Tibial artery (tissue), 4 donors: ENCODE measurements around the gene MRC2.

Experiments
- DNase-seq, 2 donors: peaks; one replicate each; pipeline ENCODE4 v3.0.0-alpha.2; 2019
- H3K27ac ChIP-seq, 2 donors: fragments of 200-600 bp; sonication (generic) in 1 of 2; 1 replicate in 1 of 2; 2 replicates in 1 of 2; pipeline ENCODE4 v1.5.1; 2018 to 2019; ENCODE audit warnings: mild to moderate bottlenecking in 1 of 2
- H3K27me3 ChIP-seq, 2 donors: fragments of 200-600 bp; sonication (generic) in 1 of 2; one replicate each; pipeline versions ENCODE4 v1.5.1 to v1.6.0; 2016 to 2019
- H3K36me3 ChIP-seq, 3 donors: fragments of 200-600 bp; sonication (generic) in 2 of 3; one replicate each; pipeline ENCODE4 v1.5.1; 2016 to 2019; ENCODE audit warnings: mild to moderate bottlenecking in 2 of 3
- H3K4me1 ChIP-seq, 4 donors: fragments of 200-600 bp; sonication (generic) in 2 of 4; 1 replicate in 3 of 4; 2 replicates in 1 of 4; pipeline ENCODE4 v1.5.1; 2016 to 2019
- H3K4me3 ChIP-seq, 2 donors: fragments of 200-600 bp; sonication (generic) in 1 of 2; 1 replicate in 1 of 2; 2 replicates in 1 of 2; pipeline ENCODE4 v1.5.1; 2018 to 2019; ENCODE audit warnings: mild to moderate bottlenecking in 2 of 2
- H3K9me3 ChIP-seq, 3 donors: fragments of 200-600 bp; sonication (generic) in 1 of 3; one replicate each; pipeline ENCODE4 v1.5.1; 2016 to 2019
- intact Hi-C: fragments of 100-400 bp; cut with DNase I; formaldehyde crosslinking; loops from one replicate; pipeline ENCODE4 v1.15.0; 2023; ENCODE audit warnings: low total_unique reads
- TF ChIP-seq, protein P1 (sequence below), 2 experiments: fragments of 200-600 bp in 1 of 2; fragments of 450-650 bp in 1 of 2; IDR thresholded peaks; one replicate each; pipeline ENCODE4 v1.5.1; 2017 to 2019; ENCODE audit warnings: antibody characterized with exemption in 2 of 2, mild to moderate bottlenecking in 1 of 2, moderate library complexity in 1 of 2

MRC2 gene, protein sequence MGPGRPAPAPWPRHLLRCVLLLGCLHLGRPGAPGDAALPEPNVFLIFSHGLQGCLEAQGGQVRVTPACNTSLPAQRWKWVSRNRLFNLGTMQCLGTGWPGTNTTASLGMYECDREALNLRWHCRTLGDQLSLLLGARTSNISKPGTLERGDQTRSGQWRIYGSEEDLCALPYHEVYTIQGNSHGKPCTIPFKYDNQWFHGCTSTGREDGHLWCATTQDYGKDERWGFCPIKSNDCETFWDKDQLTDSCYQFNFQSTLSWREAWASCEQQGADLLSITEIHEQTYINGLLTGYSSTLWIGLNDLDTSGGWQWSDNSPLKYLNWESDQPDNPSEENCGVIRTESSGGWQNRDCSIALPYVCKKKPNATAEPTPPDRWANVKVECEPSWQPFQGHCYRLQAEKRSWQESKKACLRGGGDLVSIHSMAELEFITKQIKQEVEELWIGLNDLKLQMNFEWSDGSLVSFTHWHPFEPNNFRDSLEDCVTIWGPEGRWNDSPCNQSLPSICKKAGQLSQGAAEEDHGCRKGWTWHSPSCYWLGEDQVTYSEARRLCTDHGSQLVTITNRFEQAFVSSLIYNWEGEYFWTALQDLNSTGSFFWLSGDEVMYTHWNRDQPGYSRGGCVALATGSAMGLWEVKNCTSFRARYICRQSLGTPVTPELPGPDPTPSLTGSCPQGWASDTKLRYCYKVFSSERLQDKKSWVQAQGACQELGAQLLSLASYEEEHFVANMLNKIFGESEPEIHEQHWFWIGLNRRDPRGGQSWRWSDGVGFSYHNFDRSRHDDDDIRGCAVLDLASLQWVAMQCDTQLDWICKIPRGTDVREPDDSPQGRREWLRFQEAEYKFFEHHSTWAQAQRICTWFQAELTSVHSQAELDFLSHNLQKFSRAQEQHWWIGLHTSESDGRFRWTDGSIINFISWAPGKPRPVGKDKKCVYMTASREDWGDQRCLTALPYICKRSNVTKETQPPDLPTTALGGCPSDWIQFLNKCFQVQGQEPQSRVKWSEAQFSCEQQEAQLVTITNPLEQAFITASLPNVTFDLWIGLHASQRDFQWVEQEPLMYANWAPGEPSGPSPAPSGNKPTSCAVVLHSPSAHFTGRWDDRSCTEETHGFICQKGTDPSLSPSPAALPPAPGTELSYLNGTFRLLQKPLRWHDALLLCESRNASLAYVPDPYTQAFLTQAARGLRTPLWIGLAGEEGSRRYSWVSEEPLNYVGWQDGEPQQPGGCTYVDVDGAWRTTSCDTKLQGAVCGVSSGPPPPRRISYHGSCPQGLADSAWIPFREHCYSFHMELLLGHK (N-terminal part only)

DNA sequence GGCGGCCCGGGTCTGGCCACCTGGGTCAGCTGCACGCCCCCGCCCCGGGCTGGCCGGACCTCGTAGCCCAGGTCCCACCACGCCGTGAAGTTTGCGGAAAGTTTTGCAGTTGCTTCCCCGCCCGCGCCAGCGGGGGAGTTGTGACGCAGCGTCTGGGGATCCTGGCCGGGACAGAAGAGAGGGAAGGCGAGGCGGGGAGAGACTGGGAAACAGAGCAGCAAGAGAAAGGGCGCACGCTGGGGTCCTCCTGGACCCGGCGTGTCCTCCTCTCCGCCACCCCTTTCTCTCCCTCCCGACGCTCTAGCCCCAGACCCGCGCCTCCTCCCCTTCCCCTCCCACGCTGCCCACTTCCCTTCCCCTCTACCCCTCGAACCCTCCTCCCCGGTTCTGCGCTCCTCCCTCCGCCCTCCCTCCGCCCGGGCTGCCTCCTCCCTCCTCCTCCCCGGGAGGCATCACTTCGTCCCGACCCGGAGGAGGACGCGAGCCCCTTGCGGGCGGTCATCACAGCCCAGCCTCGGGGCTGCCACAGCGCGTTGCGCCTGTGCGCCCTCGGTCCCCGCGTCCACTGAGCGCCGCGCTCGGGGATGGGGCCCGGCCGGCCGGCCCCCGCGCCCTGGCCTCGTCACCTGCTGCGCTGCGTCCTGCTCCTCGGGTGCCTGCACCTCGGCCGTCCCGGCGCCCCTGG lies at the start of gene MRC2:
Gene MRC2, plus strand, starts transcription at position 452 of the 685 bp plus-strand sequence. Its CDS starts 133 bp downstream, at position 585.
- H3K36me3 ChIP-seq: no peaks in the 10 kb centered on the region
- TF ChIP-seq, protein P1, sequence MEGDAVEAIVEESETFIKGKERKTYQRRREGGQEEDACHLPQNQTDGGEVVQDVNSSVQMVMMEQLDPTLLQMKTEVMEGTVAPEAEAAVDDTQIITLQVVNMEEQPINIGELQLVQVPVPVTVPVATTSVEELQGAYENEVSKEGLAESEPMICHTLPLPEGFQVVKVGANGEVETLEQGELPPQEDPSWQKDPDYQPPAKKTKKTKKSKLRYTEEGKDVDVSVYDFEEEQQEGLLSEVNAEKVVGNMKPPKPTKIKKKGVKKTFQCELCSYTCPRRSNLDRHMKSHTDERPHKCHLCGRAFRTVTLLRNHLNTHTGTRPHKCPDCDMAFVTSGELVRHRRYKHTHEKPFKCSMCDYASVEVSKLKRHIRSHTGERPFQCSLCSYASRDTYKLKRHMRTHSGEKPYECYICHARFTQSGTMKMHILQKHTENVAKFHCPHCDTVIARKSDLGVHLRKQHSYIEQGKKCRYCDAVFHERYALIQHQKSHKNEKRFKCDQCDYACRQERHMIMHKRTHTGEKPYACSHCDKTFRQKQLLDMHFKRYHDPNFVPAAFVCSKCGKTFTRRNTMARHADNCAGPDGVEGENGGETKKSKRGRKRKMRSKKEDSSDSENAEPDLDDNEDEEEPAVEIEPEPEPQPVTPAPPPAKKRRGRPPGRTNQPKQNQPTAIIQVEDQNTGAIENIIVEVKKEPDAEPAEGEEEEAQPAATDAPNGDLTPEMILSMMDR (IDR thresholded peaks at IDR 0.05): no peak
- peak within 1 kb of the TSS; percentile 67 to 87 for H3K4me3 ChIP-seq
- H3K4me1 ChIP-seq: peaks cover 0 to 41% (median 30%) of the 10 kb centered on the region in 4 donors
- H3K27ac ChIP-seq: peak within 1 kb of the TSS; percentile 83 to 91
- no peaks in the 10 kb centered on the region for H3K9me3 ChIP-seq
- intact Hi-C loops: no loop called here
- DNase-seq: peak; percentile 63 to 86
- H3K27me3 ChIP-seq: no peaks in the 10 kb centered on the region

DNA sequence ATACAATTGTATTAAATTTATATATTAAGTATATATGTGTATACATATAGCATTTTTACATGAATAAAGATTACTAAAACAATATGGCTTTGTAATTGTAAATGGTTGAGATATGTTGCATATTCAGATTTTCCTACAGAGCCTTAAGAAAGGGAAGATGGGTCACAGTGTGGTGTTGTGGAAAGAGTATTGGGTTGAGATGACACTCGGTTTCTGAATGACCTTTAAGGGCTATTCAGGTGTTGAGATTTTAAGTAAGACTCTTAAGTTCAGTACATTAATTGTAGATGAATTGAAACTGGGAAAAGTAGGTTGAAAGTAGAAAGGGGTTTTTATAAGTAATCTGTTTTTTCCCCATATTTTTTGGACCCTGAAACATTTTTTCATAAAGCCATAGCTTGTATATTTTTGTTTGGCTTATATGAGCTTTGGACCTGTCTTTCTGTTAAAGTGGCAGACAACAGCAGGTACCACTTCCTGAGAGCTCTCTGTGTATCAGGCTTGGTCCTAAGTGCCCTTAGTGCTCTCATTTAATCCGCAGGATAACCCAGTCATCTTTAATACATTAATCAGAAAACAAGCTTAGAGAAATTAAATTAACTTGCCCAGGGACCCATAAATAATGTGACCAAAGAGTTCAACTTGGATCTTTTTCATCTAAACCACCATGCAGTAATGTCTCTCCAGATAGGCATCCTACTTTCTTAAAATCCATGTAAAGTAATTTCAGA lies 48.5 kb upstream of the MRC2 start:
- no peaks in the 10 kb centered on the region for H3K9me3 ChIP-seq
- peaks cover 31 to 67% (median 48%) of the 10 kb centered on the region in 3 donors for H3K36me3 ChIP-seq
- TF ChIP-seq, protein P1 (IDR thresholded peaks at IDR 0.05): no peak
- H3K4me3 ChIP-seq: no peak overlapping the region
- intact Hi-C loops: no loop called here
- no peak overlapping the region for H3K27ac ChIP-seq
- DNase-seq: no peak
- H3K27me3 ChIP-seq: no peaks in the 10 kb centered on the region
- no peaks in the 10 kb centered on the region for H3K4me1 ChIP-seq

DNA sequence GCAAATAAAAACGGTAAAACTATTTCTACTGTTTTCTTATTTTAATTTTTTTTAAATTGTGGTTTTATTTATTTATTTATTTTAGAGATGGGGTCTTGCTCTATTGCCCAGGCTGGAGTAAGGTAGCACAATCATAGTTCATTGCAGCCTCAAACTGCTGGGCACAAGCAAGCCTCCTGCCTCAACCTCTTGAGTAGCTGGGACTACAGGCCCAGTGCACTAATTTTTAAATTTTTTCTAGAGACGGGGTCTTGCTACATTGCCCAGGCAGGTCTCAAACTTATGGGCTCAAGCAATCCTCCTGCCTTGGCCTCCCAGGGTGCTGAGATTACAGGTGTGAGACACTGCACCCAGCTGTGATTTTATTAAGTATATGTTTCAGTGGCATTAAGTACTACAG lies 46.5 kb upstream of the MRC2 start:
- no peak for DNase-seq
- Histone ChIP-seq H3K4me3 (no peak overlapping the region), H3K36me3 (peaks cover 34 to 61% (median 45%) of the 10 kb centered on the region in 3 donors), H3K9me3 (no peaks in the 10 kb centered on the region), H3K27me3 (no peaks in the 10 kb centered on the region), H3K27ac (no peak overlapping the region), H3K4me1 (no peaks in the 10 kb centered on the region)
- TF ChIP-seq, protein P1 (IDR thresholded peaks at IDR 0.05): no peak
- intact Hi-C loops: no loop called here

DNA sequence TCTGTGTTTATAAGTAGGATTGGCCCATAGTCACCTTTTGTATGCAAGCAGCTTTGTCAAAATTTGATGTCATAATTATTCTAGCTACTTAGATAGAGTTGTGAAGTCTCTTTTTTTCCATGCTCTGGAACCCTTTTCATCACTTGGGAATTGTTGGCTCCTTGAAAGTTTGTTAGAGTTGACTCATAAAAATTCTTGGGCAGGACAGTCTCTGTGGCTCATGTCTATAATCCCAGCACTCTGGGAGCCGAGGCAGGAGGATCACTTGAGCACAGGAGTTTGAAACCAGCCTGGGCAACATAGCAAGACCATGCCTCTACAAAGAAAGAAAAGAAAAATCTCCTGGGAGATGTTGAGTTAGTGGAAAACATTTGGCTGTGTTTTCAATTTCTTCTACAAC lies 45.7 kb upstream of the MRC2 start:
- no peaks in the 10 kb centered on the region for H3K9me3 ChIP-seq
- intact Hi-C loops: no loop called here
- TF ChIP-seq, protein P1 (IDR thresholded peaks at IDR 0.05): no peak
- H3K4me1 ChIP-seq: no peaks in the 10 kb centered on the region
- H3K27me3 ChIP-seq: no peaks in the 10 kb centered on the region
- H3K36me3 ChIP-seq: peaks cover 40 to 62% (median 45%) of the 10 kb centered on the region in 3 donors
- DNase-seq: peak in 1 of 2 donors; percentile 30
- H3K27ac ChIP-seq: no peak overlapping the region
- H3K4me3 ChIP-seq: no peak overlapping the region
